Measurements from ENCODE around the gene NR4A1.

NR4A1 gene

GRCh38 chr12:52084491-52085231 lies 33.4 kb downstream of the NR4A1 start:
- no peak overlapping the region for H3K27ac ChIP-seq (ENCODE audit: low read depth, low read length)
- peaks cover 4 to 26% (median 16%) of the 10 kb centered on the region in 5 donors for H3K4me1 ChIP-seq (ENCODE audit: control insufficient read depth in 5 of 5, insufficient read depth in 5 of 5, low read length in 5 of 5)
- H3K27me3 ChIP-seq (ENCODE audit: control insufficient read depth in 5 of 5, insufficient read depth in 4 of 5, low read length in 5 of 5) = peaks cover 14 to 45% (median 23%) of the 10 kb centered on the region in 5 donors
- H3K9ac ChIP-seq (ENCODE audit: low read length in 5 of 5) = no peak overlapping the region
- H3K36me3 ChIP-seq (ENCODE audit: control insufficient read depth in 5 of 5, insufficient read depth in 5 of 5, low read length in 5 of 5) = peaks cover 0 to 2% (median 0%) of the 10 kb centered on the region in 5 donors
- no peak overlapping the region for H3K4me3 ChIP-seq (ENCODE audit: low read depth in 1 of 5, low read length in 5 of 5)
- H3K9me3 ChIP-seq (ENCODE audit: control insufficient read depth in 5 of 5, low read length in 5 of 5) = no peaks in the 10 kb centered on the region

GRCh38 chr12:52085682-52086180 lies 34.5 kb downstream of the NR4A1 start:
- Histone ChIP-seq H3K4me1 (ENCODE audit: control insufficient read depth in 5 of 5, insufficient read depth in 5 of 5, low read length in 5 of 5) (peaks cover 4 to 26% (median 16%) of the 10 kb centered on the region in 5 donors), H3K9ac (ENCODE audit: low read length in 5 of 5) (no peak overlapping the region), H3K27ac (ENCODE audit: low read depth, low read length) (no peak overlapping the region)

GRCh38 chr12:52086366-52086765 lies 35.1 kb downstream of the NR4A1 start:
- Histone ChIP-seq H3K27ac (ENCODE audit: low read depth, low read length) (no peak overlapping the region), H3K9me3 (ENCODE audit: control insufficient read depth in 5 of 5, low read length in 5 of 5) (no peaks in the 10 kb centered on the region), H3K36me3 (ENCODE audit: control insufficient read depth in 5 of 5, insufficient read depth in 5 of 5, low read length in 5 of 5) (no peaks in the 10 kb centered on the region), H3K4me1 (ENCODE audit: control insufficient read depth in 5 of 5, insufficient read depth in 5 of 5, low read length in 5 of 5) (peaks cover 4 to 21% (median 15%) of the 10 kb centered on the region in 5 donors), H3K27me3 (ENCODE audit: control insufficient read depth in 5 of 5, insufficient read depth in 4 of 5, low read length in 5 of 5) (peaks cover 21 to 56% (median 25%) of the 10 kb centered on the region in 5 donors), H3K9ac (ENCODE audit: low read length in 5 of 5) (no peak overlapping the region), H3K4me3 (ENCODE audit: low read depth in 1 of 5, low read length in 5 of 5) (no peak overlapping the region)

More at GRCh38 chr12:52085682-52086180, 34.5 kb downstream of the NR4A1 start:
- Histone ChIP-seq H3K4me3 (ENCODE audit: low read depth in 1 of 5, low read length in 5 of 5) (no peak overlapping the region), H3K9me3 (ENCODE audit: control insufficient read depth in 5 of 5, low read length in 5 of 5) (no peaks in the 10 kb centered on the region), H3K36me3 (ENCODE audit: control insufficient read depth in 5 of 5, insufficient read depth in 5 of 5, low read length in 5 of 5) (no peaks in the 10 kb centered on the region), H3K27me3 (ENCODE audit: control insufficient read depth in 5 of 5, insufficient read depth in 4 of 5, low read length in 5 of 5) (peaks cover 20 to 51% (median 21%) of the 10 kb centered on the region in 5 donors)

- H3K27me3 ChIP-seq (ENCODE audit: control insufficient read depth in 5 of 5, insufficient read depth in 4 of 5, low read length in 5 of 5) = peaks cover 21 to 58% (median 29%) of the 10 kb centered on the region in 5 donors
- H3K4me3 ChIP-seq (ENCODE audit: low read depth in 1 of 5, low read length in 5 of 5) = no peak overlapping the region
- peaks cover 0 to 13% (median 6%) of the 10 kb centered on the region in 5 donors for H3K4me1 ChIP-seq (ENCODE audit: control insufficient read depth in 5 of 5, insufficient read depth in 5 of 5, low read length in 5 of 5)
- no peaks in the 10 kb centered on the region for H3K9me3 ChIP-seq (ENCODE audit: control insufficient read depth in 5 of 5, low read length in 5 of 5)
- H3K27ac ChIP-seq (ENCODE audit: low read depth, low read length) = no peak overlapping the region
- H3K36me3 ChIP-seq (ENCODE audit: control insufficient read depth in 5 of 5, insufficient read depth in 5 of 5, low read length in 5 of 5) = no peaks in the 10 kb centered on the region
- H3K9ac ChIP-seq (ENCODE audit: low read length in 5 of 5) = no peak overlapping the region
Measured at GRCh38 chr12:52086944-52087835, 35.9 kb downstream of the NR4A1 start.

GRCh38 chr12:52087961-52088820 lies 36.9 kb downstream of the NR4A1 start:
- H3K36me3 ChIP-seq (ENCODE audit: control insufficient read depth in 5 of 5, insufficient read depth in 5 of 5, low read length in 5 of 5) = no peaks in the 10 kb centered on the region
- peaks cover 21 to 59% (median 29%) of the 10 kb centered on the region in 5 donors for H3K27me3 ChIP-seq (ENCODE audit: control insufficient read depth in 5 of 5, insufficient read depth in 4 of 5, low read length in 5 of 5)
- peaks cover 0 to 3% (median 2%) of the 10 kb centered on the region in 5 donors for H3K4me1 ChIP-seq (ENCODE audit: control insufficient read depth in 5 of 5, insufficient read depth in 5 of 5, low read length in 5 of 5)
- H3K27ac ChIP-seq (ENCODE audit: low read depth, low read length) = no peak overlapping the region
- H3K9me3 ChIP-seq (ENCODE audit: control insufficient read depth in 5 of 5, low read length in 5 of 5) = no peaks in the 10 kb centered on the region
- no peak overlapping the region for H3K4me3 ChIP-seq (ENCODE audit: low read depth in 1 of 5, low read length in 5 of 5)
- no peak overlapping the region for H3K9ac ChIP-seq (ENCODE audit: low read length in 5 of 5)

GRCh38 chr12:52089491-52089890 lies 38.2 kb downstream of the NR4A1 start:
- Histone ChIP-seq H3K4me3 (ENCODE audit: low read depth in 1 of 5, low read length in 5 of 5) (no peak overlapping the region), H3K9me3 (ENCODE audit: control insufficient read depth in 5 of 5, low read length in 5 of 5) (peaks cover 0 to 2% (median 0%) of the 10 kb centered on the region in 5 donors), H3K9ac (ENCODE audit: low read length in 5 of 5) (no peak overlapping the region), H3K36me3 (ENCODE audit: control insufficient read depth in 5 of 5, insufficient read depth in 5 of 5, low read length in 5 of 5) (no peaks in the 10 kb centered on the region), H3K27ac (ENCODE audit: low read depth, low read length) (no peak overlapping the region), H3K4me1 (ENCODE audit: control insufficient read depth in 5 of 5, insufficient read depth in 5 of 5, low read length in 5 of 5) (no peaks in the 10 kb centered on the region), H3K27me3 (ENCODE audit: control insufficient read depth in 5 of 5, insufficient read depth in 4 of 5, low read length in 5 of 5) (peaks cover 21 to 59% (median 31%) of the 10 kb centered on the region in 5 donors)

GRCh38 chr12:52090291-52090690 lies 39.0 kb downstream of the NR4A1 start:
- Histone ChIP-seq H3K4me3 (ENCODE audit: low read depth in 1 of 5, low read length in 5 of 5) (no peak overlapping the region), H3K4me1 (ENCODE audit: control insufficient read depth in 5 of 5, insufficient read depth in 5 of 5, low read length in 5 of 5) (no peaks in the 10 kb centered on the region), H3K36me3 (ENCODE audit: control insufficient read depth in 5 of 5, insufficient read depth in 5 of 5, low read length in 5 of 5) (no peaks in the 10 kb centered on the region), H3K27ac (ENCODE audit: low read depth, low read length) (no peak overlapping the region), H3K27me3 (ENCODE audit: control insufficient read depth in 5 of 5, insufficient read depth in 4 of 5, low read length in 5 of 5) (peaks cover 21 to 57% (median 30%) of the 10 kb centered on the region in 5 donors), H3K9me3 (ENCODE audit: control insufficient read depth in 5 of 5, low read length in 5 of 5) (peaks cover 0 to 3% (median 0%) of the 10 kb centered on the region in 5 donors), H3K9ac (ENCODE audit: low read length in 5 of 5) (no peak overlapping the region)

GRCh38 chr12:52091061-52091460 lies 39.8 kb downstream of the NR4A1 start:
- H3K36me3 ChIP-seq (ENCODE audit: control insufficient read depth in 5 of 5, insufficient read depth in 5 of 5, low read length in 5 of 5) = no peaks in the 10 kb centered on the region
- H3K9me3 ChIP-seq (ENCODE audit: control insufficient read depth in 5 of 5, low read length in 5 of 5) = peaks cover 0 to 3% (median 0%) of the 10 kb centered on the region in 5 donors
- H3K27ac ChIP-seq (ENCODE audit: low read depth, low read length) = no peak overlapping the region
- H3K4me3 ChIP-seq (ENCODE audit: low read depth in 1 of 5, low read length in 5 of 5) = no peak overlapping the region
- no peaks in the 10 kb centered on the region for H3K4me1 ChIP-seq (ENCODE audit: control insufficient read depth in 5 of 5, insufficient read depth in 5 of 5, low read length in 5 of 5)
- peaks cover 21 to 51% (median 29%) of the 10 kb centered on the region in 5 donors for H3K27me3 ChIP-seq (ENCODE audit: control insufficient read depth in 5 of 5, insufficient read depth in 4 of 5, low read length in 5 of 5)
- H3K9ac ChIP-seq (ENCODE audit: low read length in 5 of 5) = no peak overlapping the region

GRCh38 chr12:52091869-52092268 lies 40.6 kb downstream of the NR4A1 start:
- Histone ChIP-seq H3K9ac (ENCODE audit: low read length in 5 of 5) (no peak overlapping the region), H3K4me3 (ENCODE audit: low read depth in 1 of 5, low read length in 5 of 5) (no peak overlapping the region), H3K27me3 (ENCODE audit: control insufficient read depth in 5 of 5, insufficient read depth in 4 of 5, low read length in 5 of 5) (peaks cover 21 to 44% (median 23%) of the 10 kb centered on the region in 5 donors), H3K36me3 (ENCODE audit: control insufficient read depth in 5 of 5, insufficient read depth in 5 of 5, low read length in 5 of 5) (no peaks in the 10 kb centered on the region), H3K27ac (ENCODE audit: low read depth, low read length) (no peak overlapping the region), H3K4me1 (ENCODE audit: control insufficient read depth in 5 of 5, insufficient read depth in 5 of 5, low read length in 5 of 5) (no peaks in the 10 kb centered on the region), H3K9me3 (ENCODE audit: control insufficient read depth in 5 of 5, low read length in 5 of 5) (peaks cover 0 to 3% (median 0%) of the 10 kb centered on the region in 5 donors)
